H1 (cell line): ENCODE data around the gene CX3CR1.

Experiments used
- CBX5 ChIP-seq: fragments of 300-800, 300-1000 bp; sonication (generic); IDR thresholded peaks from 2 replicates; pipeline ENCODE4 v1.7.1; 2016; ENCODE audit warnings: antibody characterized with exemption, low read length, low read depth
- CEBPB ChIP-seq: IDR thresholded peaks from 2 replicates; pipeline ENCODE4 v1.6.1; 2012; ENCODE audit warnings: low read depth, low read length
- CREB1 ChIP-seq: IDR thresholded peaks from 2 replicates; pipeline ENCODE4 v1.6.1; 2012; ENCODE audit warnings: inconsistent platforms
- EP300 ChIP-seq, 2 experiments: IDR thresholded peaks; 1 replicate in 1 of 2; 2 replicates in 1 of 2; pipeline ENCODE4 v1.6.1; 2011 to 2012; ENCODE audit warnings: low read depth in 2 of 2, low read length in 2 of 2, mild to moderate bottlenecking in 2 of 2, borderline replicate concordance in 1 of 2, inconsistent platforms in 1 of 2, moderate library complexity in 1 of 2
- JUND ChIP-seq: IDR thresholded peaks from 2 replicates; pipeline ENCODE4 v1.6.1; 2011; ENCODE audit warnings: mild to moderate bottlenecking, improper control_type of control experiment, low read length
- POLR2A ChIP-seq, 2 experiments: IDR thresholded peaks; 1 replicate in 1 of 2; 2 replicates in 1 of 2; pipeline ENCODE4 v1.6.1; 2011; ENCODE audit warnings: low read depth in 2 of 2, low read length in 2 of 2, mild to moderate bottlenecking in 2 of 2; ENCODE audit errors: control extremely low read depth in 1 of 2
- POLR2AphosphoS5 ChIP-seq: IDR thresholded peaks from 2 replicates; pipeline ENCODE4 v1.6.1; 2011; ENCODE audit warnings: low read depth, low read length
- SP1 ChIP-seq: IDR thresholded peaks from 2 replicates; pipeline ENCODE4 v1.6.1; 2011; ENCODE audit warnings: low read depth, low read length
- SP4 ChIP-seq: IDR thresholded peaks from 2 replicates; pipeline ENCODE4 v1.6.1; 2012; ENCODE audit warnings: low read length, inconsistent platforms
- TF ChIP-seq, protein P1 (sequence below), 3 experiments: IDR thresholded peaks; 1 replicate in 2 of 3; 2 replicates in 1 of 3; pipeline versions ENCODE4 v1.5.1 to v1.6.1; 2011; ENCODE audit warnings: low read length in 3 of 3, mild to moderate bottlenecking in 3 of 3, inconsistent platforms in 2 of 3, low read depth in 1 of 3, moderate library complexity in 1 of 3; ENCODE audit not compliant: insufficient read depth in 1 of 3; ENCODE audit errors: control extremely low read depth in 1 of 3
- TF ChIP-seq, protein P2 (sequence below): IDR thresholded peaks from 2 replicates; pipeline ENCODE4 v1.6.1; 2011; ENCODE audit warnings: low read length, improper control_type of control experiment

DNA sequence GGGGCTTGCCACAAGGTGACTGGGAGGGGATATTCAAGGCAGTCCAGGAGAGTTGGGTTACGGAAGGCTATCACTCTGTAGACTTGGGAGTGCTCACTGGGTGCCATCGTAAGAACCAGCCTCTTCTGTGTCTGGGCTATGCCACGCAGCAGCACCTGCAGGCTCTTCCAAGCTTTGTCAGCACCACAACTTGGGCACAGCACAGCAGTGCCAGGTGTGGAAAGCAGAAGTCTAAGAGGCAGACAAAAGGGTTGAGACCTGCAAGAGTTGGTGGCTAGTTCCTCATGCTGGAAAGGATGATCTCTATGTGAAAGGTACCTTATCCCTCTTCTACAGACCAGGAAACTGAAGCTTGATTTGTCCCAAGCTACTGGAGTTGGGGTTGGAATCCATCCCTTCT is 15.8 kb downstream of the CX3CR1 start:
- TF ChIP-seq CBX5, result no peak
- no peak for TF ChIP-seq EP300 (IDR thresholded peaks at IDR 0.05; ENCODE audit: borderline replicate concordance in 1 of 2, low read depth in 2 of 2, low read length in 2 of 2)
- TF ChIP-seq, protein P1, sequence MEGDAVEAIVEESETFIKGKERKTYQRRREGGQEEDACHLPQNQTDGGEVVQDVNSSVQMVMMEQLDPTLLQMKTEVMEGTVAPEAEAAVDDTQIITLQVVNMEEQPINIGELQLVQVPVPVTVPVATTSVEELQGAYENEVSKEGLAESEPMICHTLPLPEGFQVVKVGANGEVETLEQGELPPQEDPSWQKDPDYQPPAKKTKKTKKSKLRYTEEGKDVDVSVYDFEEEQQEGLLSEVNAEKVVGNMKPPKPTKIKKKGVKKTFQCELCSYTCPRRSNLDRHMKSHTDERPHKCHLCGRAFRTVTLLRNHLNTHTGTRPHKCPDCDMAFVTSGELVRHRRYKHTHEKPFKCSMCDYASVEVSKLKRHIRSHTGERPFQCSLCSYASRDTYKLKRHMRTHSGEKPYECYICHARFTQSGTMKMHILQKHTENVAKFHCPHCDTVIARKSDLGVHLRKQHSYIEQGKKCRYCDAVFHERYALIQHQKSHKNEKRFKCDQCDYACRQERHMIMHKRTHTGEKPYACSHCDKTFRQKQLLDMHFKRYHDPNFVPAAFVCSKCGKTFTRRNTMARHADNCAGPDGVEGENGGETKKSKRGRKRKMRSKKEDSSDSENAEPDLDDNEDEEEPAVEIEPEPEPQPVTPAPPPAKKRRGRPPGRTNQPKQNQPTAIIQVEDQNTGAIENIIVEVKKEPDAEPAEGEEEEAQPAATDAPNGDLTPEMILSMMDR (IDR thresholded peaks at IDR 0.05; ENCODE audit: control extremely low read depth in 1 of 3, insufficient read depth in 1 of 3, low read depth in 1 of 3, low read length in 3 of 3), result no peak
- no peak for TF ChIP-seq SP4
- no peak for TF ChIP-seq CREB1
- no peak for TF ChIP-seq JUND
- no peak for TF ChIP-seq POLR2A (IDR thresholded peaks at IDR 0.05; ENCODE audit: control extremely low read depth in 1 of 2, low read depth in 2 of 2, low read length in 2 of 2)
- TF ChIP-seq POLR2AphosphoS5, result no peak
- TF ChIP-seq SP1, result no peak
- no peak for TF ChIP-seq CEBPB
- TF ChIP-seq, protein P2, sequence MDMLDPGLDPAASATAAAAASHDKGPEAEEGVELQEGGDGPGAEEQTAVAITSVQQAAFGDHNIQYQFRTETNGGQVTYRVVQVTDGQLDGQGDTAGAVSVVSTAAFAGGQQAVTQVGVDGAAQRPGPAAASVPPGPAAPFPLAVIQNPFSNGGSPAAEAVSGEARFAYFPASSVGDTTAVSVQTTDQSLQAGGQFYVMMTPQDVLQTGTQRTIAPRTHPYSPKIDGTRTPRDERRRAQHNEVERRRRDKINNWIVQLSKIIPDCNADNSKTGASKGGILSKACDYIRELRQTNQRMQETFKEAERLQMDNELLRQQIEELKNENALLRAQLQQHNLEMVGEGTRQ, result no peak
